GM20431 (cell line): ENCODE measurements around the gene EEFSEC.

Experiments used
- in situ Hi-C: fragments of 300-500 bp; cut with MseI, MboI; formaldehyde crosslinking; loops from one replicate; pipeline ENCODE4 v1.15.0; 2020; ENCODE audit warnings: low sequenced_read_pairs; ENCODE audit not compliant: unreplicated experiment

The EEFSEC gene

DNA sequence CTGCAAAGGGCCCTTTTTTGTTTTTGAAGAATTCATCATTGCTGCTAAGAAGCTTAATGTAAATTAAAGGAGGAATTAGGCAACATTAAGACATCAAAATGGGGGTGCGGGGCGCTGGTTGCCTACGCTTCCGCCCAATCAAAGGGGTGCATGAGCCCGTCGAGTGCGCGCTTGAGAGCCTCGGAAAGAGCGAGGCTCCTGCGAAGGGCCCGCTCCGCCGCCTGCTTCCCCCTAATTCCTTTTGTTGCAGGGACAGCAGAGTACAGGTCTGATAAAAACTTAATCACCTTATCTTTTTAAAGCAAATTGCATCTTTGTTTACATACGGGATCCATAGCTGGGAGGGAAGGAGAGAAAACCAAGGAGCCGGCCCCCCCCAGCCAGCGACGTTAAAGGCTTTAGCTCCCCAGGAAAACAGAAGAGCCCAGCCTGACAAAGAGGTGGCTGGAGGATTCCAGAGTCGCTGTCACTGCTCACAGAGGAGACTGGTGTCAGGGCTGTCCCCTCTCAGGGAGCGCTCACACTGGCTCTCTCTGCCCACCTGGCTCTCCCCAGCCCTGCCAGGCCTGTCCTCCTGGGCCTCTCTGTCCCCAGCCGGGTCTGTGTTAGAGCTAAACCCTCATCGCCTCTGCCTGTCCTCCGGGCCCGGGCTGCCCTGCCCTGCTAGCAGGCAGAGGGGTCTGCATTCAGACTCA, 246.1 kb downstream of the EEFSEC start:
- in situ Hi-C loops, result no loop called here

- in situ Hi-C loops, result no loop called here
These were observed 247.4 kb downstream of the EEFSEC start for GRCh38 chr3:128400671-128401070.

GRCh38 chr3:128402319-128402718, 249.0 kb downstream of the EEFSEC start:
- in situ Hi-C loops, result no loop called here

DNA sequence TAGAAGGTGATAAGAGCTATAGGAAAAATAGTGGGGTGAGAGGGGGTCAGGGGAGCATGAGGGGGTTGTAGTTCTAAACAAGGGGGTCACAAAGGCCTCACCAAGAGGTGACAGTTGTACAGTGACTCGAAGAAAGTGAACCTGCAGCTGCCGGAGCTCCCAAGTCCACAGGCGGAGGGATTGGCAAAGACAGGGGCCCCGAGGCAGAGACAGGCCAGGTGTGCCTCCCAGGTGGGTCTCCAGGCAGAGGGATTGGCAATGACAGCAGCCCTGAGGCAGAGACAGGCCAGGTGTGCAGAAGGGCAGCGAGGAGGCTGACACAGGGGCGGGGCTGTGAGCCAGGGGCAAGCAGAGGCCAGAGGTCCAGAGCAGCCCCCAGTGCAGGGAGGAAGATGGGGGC, 249.7 kb downstream of the EEFSEC start:
- in situ Hi-C loops, result no loop called here

DNA sequence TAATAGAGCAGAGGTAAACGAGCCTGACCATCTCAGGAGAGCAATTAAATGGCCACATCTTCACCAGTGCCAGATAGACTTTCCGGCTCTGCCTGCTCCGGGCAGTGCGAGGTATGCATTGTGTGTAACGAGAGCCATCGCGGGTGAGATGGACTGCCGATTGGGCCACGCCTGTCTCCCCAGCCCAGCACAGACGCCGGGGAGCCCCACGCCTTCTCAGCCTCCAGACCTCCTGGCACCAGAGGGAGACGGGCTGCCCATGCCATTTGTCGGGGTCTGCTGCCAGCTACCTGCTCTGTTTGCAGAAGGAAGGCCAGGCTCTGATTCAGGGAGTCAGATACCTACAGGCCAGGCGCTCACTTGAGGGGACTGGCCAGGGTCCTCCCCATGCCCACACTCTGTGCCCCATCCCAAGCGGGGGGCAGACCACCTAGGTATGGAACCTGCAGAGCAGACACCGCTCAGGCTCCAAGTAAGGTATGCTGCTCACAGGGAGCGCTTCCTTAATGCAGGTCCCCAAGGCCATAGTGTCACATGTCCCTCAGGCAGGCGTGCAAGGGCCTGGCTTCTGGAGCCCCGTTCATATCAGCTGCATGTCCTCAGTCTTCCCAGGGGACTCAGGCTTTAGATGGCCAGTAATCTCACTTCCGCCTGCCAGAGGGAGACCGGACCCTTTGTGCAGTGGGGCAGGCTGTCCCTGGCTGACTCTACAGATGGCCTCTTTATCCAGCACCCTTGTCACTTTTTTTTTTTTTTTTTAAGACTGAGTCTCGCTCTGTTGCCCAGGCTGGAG, 251.2 kb downstream of the EEFSEC start:
- in situ Hi-C loops, result no loop called here

- in situ Hi-C loops, result no loop called here
These were observed 252.4 kb downstream of the EEFSEC start for GRCh38 chr3:128405554-128406277.

DNA sequence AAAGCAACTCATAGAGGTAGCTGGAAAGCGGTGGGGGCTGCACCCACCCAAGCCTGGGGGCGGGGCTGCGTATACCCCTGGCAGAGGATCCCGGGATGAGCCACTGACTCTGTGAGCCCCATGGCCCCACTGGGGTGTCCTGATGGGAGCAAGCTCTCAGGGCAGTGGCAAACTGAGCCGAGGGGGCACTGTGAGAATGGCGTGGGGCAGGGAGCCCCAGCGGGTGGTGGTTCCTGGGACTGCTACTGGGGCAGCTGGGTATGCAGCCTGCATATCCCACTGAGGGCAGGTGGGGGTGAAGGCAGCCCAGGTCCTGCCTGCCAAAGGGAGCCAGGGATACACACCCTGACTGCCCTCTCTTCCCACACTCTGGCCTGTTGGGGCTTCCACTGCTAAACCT, 254.0 kb downstream of the EEFSEC start:
- in situ Hi-C loops, result no loop called here

GRCh38 chr3:128408012-128408692, 254.9 kb downstream of the EEFSEC start:
- in situ Hi-C loops, result no loop called here

GRCh38 chr3:128408693-128409623, 255.7 kb downstream of the EEFSEC start:
- in situ Hi-C loops, result no loop called here

GRCh38 chr3:128409624-128410581, 256.6 kb downstream of the EEFSEC start:
- in situ Hi-C loops, result no loop called here

- in situ Hi-C loops, result no loop called here
These were observed 257.6 kb downstream of the EEFSEC start for GRCh38 chr3:128410669-128411573.

- in situ Hi-C loops, result no loop called here
These were observed 258.3 kb downstream of the EEFSEC start for GRCh38 chr3:128411574-128412064.

DNA sequence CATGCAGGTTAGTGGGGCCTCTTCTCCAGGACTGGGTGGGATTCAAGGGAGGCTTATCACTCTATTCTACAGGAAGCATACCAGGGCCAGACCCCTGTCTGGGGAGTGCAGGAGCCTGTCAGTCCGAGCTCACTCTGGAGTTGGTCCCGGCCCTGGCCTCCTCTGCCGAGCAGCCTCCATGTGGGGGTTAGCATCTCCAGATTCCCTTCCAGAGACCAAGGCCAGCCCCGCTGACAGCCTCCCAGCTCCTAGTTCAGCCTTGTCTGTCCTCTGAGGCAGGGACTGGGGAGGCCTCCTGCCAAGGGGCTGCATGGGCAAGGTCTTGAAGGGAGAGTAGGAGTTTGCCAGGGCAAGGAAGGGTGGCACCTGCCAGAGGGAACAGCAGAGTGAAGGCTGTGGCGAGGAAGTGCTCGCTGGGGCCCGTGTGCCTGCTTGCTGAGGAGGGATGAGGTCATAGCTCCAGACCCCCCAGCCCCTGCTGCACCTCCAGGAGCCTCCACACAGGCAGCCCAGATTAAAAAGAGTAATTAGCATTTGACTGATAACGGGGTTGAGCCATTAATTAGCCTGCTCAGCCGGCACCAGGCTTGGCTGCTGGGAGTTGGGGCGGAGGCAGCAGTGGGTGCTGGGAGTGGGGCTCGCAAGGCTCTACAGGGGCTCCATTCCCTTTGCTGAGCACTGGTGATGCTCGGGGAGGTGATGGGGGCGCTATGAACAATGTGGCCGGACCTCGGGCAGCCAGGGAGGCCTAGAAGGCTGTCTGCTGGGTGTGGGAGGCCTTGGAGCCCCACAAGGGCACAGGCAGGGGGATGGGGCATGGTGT, 259.1 kb downstream of the EEFSEC start:
- in situ Hi-C loops, result no loop called here

GRCh38 chr3:128413003-128413370, 259.7 kb downstream of the EEFSEC start:
- in situ Hi-C loops, result no loop called here

GRCh38 chr3:128413413-128414205, 260.3 kb downstream of the EEFSEC start:
- in situ Hi-C loops, result no loop called here
